Ishikawa (cell line): ENCODE results near the gene CHGA.
A peak's percentile ranks its signal among the peaks of the same experiment; 100 is the strongest.

ENCODE experiments used
- CEBPB ChIP-seq: IDR thresholded peaks from 2 replicates; pipeline ENCODE4 v1.6.1; 2012
- CREB1 ChIP-seq: IDR thresholded peaks from 2 replicates; pipeline ENCODE4 v1.6.1; 2012; ENCODE audit warnings: low read depth
- EGR1 ChIP-seq: IDR thresholded peaks from 2 replicates; pipeline ENCODE4 v1.6.1; 2012
- EP300 ChIP-seq: IDR thresholded peaks from 2 replicates; pipeline ENCODE4 v1.6.1; 2012; ENCODE audit warnings: borderline replicate concordance
- FOXM1 ChIP-seq: IDR thresholded peaks from 2 replicates; pipeline ENCODE4 v1.6.1; 2012; ENCODE audit warnings: low read depth, borderline replicate concordance
- NFIC ChIP-seq: IDR thresholded peaks from 2 replicates; pipeline ENCODE4 v1.6.1; 2012
- RAD21 ChIP-seq: IDR thresholded peaks from 2 replicates; pipeline ENCODE4 v1.6.1; 2012; ENCODE audit warnings: low read depth
- TAF1 ChIP-seq: IDR thresholded peaks from 2 replicates; pipeline ENCODE4 v1.6.1; 2012; ENCODE audit warnings: low read depth, mild to moderate bottlenecking
- TCF12 ChIP-seq: IDR thresholded peaks from 2 replicates; pipeline ENCODE4 v1.6.1; 2012; ENCODE audit warnings: low read depth
- TEAD4 ChIP-seq: IDR thresholded peaks from 2 replicates; pipeline ENCODE4 v1.6.1; 2012
- YY1 ChIP-seq: IDR thresholded peaks from 2 replicates; pipeline ENCODE4 v1.6.1; 2012; ENCODE audit warnings: low read depth
- ZBTB7A ChIP-seq: IDR thresholded peaks from 2 replicates; pipeline ENCODE4 v1.6.1; 2012; ENCODE audit warnings: low read depth
- TF ChIP-seq, protein P1 (sequence below): IDR thresholded peaks from 2 replicates; pipeline ENCODE4 v1.6.1; 2012
- TF ChIP-seq, protein P2 (sequence below): IDR thresholded peaks from 2 replicates; pipeline ENCODE4 v1.6.1; 2012; ENCODE audit warnings: low read depth, mild to moderate bottlenecking
- TF ChIP-seq, protein P3 (sequence below): IDR thresholded peaks from 2 replicates; pipeline ENCODE4 v1.6.1; 2012

Gene CHGA

DNA sequence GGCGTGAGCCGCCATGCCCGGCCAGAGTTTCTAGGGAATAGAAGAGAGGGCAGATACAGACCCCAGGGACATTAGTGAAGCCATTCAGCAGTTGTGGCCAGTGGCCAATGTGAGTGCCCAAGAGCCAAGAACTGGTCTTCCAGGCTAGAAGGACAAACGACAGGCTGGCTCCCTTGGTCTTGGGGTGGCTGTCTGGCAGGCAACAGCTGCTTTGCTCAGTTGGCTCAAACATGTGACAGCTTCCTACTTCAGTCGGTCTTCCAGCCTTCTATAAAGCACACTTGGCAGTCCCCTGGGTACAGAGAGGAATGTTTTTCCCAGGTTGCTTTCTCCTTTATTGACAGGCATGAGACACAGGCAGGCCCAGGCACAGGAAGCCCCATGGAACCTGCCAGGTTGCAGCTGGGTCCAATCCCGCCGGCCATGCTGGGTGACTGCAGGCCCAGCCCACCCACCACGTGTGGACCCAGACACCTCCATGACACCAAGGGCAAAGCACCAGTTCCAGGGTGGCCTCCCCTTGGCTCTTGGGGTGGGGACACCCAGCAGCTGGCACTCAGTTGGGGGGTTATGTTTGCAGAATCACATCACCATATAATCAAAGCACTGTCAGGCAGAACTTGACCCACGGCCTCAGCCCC is 15.4 kb downstream of the CHGA start:
- TF ChIP-seq CREB1 (no peak), TAF1 (no peak), TEAD4 (no peak), EP300 (no peak), YY1 (no peak), RAD21 (no peak), ZBTB7A (no peak), CEBPB (no peak), EGR1 (no peak), TCF12 (no peak)
- TF ChIP-seq, protein P1, sequence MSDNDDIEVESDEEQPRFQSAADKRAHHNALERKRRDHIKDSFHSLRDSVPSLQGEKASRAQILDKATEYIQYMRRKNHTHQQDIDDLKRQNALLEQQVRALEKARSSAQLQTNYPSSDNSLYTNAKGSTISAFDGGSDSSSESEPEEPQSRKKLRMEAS = no peak

DNA sequence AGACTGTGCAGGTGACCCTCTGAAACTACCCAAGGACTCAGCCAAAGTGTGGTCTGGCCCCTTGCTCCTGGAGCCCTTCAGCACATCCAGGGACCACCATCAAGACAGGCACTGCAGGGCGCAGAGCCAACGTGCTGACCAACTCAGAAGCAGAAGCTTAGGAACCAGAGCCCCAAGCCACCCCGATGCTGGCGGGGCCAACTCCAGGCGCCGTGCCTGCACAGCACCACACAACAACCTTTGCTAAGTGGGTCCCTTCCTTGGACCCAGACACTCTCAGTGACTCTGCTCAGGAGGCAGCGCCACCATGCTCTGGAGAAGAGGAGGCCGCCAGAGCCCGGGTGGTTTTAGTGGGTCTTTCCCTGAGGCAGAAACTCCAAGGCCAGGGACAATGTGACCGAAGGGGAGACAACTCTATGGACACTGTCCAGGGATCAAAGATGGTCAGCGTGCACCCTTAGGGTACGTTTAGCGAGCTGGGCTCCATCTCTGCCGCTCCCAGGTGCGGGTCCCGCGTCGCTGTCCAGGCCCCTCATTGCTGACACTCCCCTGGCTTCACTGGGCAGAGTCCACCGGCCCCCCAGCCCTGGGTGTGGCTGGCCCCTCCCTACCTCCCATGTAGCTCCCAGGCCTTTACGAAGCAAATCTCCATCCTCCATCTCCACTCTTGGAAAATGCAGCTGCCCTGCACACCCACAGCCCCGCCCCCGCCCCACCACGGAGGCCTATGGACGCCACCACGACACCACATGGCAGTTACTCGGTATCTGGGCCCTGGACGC is 16.1 kb downstream of the CHGA start:
- no peak for TF ChIP-seq CREB1
- TF ChIP-seq, protein P2, sequence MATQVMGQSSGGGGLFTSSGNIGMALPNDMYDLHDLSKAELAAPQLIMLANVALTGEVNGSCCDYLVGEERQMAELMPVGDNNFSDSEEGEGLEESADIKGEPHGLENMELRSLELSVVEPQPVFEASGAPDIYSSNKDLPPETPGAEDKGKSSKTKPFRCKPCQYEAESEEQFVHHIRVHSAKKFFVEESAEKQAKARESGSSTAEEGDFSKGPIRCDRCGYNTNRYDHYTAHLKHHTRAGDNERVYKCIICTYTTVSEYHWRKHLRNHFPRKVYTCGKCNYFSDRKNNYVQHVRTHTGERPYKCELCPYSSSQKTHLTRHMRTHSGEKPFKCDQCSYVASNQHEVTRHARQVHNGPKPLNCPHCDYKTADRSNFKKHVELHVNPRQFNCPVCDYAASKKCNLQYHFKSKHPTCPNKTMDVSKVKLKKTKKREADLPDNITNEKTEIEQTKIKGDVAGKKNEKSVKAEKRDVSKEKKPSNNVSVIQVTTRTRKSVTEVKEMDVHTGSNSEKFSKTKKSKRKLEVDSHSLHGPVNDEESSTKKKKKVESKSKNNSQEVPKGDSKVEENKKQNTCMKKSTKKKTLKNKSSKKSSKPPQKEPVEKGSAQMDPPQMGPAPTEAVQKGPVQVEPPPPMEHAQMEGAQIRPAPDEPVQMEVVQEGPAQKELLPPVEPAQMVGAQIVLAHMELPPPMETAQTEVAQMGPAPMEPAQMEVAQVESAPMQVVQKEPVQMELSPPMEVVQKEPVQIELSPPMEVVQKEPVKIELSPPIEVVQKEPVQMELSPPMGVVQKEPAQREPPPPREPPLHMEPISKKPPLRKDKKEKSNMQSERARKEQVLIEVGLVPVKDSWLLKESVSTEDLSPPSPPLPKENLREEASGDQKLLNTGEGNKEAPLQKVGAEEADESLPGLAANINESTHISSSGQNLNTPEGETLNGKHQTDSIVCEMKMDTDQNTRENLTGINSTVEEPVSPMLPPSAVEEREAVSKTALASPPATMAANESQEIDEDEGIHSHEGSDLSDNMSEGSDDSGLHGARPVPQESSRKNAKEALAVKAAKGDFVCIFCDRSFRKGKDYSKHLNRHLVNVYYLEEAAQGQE = 0 out of 2 replicates have a peak, but pooled peaks have one; percentile 24

DNA sequence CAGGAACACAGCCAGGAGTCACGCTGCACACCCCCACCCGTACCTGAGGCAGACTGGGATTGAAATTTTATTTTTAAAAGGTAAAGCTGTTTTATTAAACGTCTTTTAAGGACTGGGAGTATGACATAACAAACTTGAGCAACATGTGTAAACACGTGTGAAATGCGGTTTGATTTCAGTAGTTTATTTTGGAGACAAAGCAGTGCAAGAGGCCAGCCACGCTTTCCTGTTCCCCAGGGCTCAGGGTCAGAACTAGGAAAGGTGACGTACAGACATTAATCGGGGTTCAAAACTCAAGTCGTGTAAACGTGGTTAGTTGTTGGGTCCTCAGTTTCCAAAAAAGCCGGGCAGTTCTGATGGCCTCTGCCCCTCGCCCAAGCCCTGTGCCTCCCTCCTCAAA is 16.7 kb downstream of the CHGA start:
- TF ChIP-seq, protein P3, sequence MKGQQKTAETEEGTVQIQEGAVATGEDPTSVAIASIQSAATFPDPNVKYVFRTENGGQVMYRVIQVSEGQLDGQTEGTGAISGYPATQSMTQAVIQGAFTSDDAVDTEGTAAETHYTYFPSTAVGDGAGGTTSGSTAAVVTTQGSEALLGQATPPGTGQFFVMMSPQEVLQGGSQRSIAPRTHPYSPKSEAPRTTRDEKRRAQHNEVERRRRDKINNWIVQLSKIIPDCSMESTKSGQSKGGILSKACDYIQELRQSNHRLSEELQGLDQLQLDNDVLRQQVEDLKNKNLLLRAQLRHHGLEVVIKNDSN = no peak
- TF ChIP-seq RAD21 = no peak
- no peak for TF ChIP-seq TCF12
- no peak for TF ChIP-seq EP300
- TF ChIP-seq TAF1 = no peak
- TF ChIP-seq TEAD4 = no peak
- TF ChIP-seq, protein P2 = no peak
- TF ChIP-seq, protein P1 = no peak
- no peak for TF ChIP-seq ZBTB7A

DNA sequence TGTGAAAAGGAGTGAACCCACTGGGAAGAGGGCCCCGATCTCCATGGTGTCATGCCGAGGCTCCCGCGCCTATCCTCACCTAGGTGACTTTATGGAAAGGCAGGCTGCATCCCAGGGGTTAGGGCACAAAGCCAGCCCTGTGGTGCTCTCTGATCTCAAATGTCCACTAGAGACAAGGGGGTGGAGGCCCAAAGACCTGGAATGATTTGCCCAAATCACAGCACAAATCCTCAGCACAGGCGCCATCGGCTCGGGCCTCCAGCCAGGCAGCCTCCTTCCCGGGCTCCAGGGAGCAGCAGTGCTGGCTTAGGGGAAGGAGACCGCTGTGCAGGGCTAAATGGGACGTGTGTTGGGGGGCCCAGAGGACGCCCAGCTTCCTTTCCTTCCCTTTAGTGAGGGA is 17.6 kb downstream of the CHGA start:
- TF ChIP-seq NFIC = peak; percentile 66
- TF ChIP-seq EGR1 = no peak
- TF ChIP-seq FOXM1 = no peak
- TF ChIP-seq CEBPB = no peak

DNA sequence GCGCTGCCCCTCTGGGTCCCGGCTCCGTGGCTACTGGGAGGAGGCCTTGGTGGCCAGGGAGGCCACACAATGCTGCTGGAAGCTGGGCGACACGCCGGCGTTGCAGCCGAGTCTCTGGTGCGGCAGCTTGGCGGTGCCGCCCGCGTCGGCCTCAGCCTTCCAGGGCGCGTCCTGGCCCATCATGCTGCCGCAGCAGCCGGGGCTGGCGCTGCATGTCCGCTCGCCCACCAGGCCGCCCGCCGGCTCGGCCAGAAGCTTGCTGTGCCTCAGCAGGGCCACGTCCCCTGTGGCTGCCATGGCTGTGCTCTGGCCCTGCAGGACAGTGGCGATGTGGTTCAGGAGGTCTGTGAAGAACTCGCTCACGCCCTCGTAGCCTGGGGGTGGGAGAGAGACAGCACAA is 18.6 kb downstream of the CHGA start:
- TF ChIP-seq, protein P1 = no peak
- TF ChIP-seq CEBPB (no peak), TCF12 (no peak), FOXM1 (no peak), RAD21 (no peak), EGR1 (no peak), NFIC (no peak), ZBTB7A (no peak), CREB1 (no peak), YY1 (no peak), EP300 (no peak), TEAD4 (no peak), TAF1 (no peak)
- TF ChIP-seq, protein P3 = no peak
- TF ChIP-seq, protein P2 = no peak
